AG10803 (cell line): ENCODE data around the gene CLCN6.

ENCODE experiments used
- DNase-seq: peaks from one replicate; pipeline ENCODE4 v3.0.0; 2010; ENCODE audit warnings: low read depth
- H3K4me3 ChIP-seq: 2 replicates; pipeline ENCODE4 v1.5.1; 2011; ENCODE audit warnings: mild to moderate bottlenecking, low read length, control low read depth
- CTCF ChIP-seq: conservative IDR thresholded peaks from 2 replicates; pipeline ENCODE4 v1.5.1; 2011; ENCODE audit warnings: mild to moderate bottlenecking, low read length, control low read depth, inconsistent platforms

CLCN6 gene

GRCh38 chr1:11780380-11781147 lies 25.4 kb upstream of the CLCN6 start:
- H3K4me3 ChIP-seq, result no peak overlapping the region
- no peak for TF ChIP-seq CTCF
- no peak for DNase-seq

GRCh38 chr1:11781297-11781696 lies 24.7 kb upstream of the CLCN6 start:
- no peak for DNase-seq
- no peak for TF ChIP-seq CTCF

GRCh38 chr1:11782127-11782708 lies 23.8 kb upstream of the CLCN6 start:
- DNase-seq, result no peak
- TF ChIP-seq CTCF, result no peak
- no peak overlapping the region for H3K4me3 ChIP-seq

More at GRCh38 chr1:11781297-11781696, 24.7 kb upstream of the CLCN6 start:
- H3K4me3 ChIP-seq, result no peak overlapping the region

GRCh38 chr1:11783556-11783955 lies 22.4 kb upstream of the CLCN6 start:
- no peak for DNase-seq
- H3K4me3 ChIP-seq, result no peak overlapping the region
- TF ChIP-seq CTCF, result no peak

- TF ChIP-seq CTCF, result no peak
- DNase-seq, result no peak
- no peak overlapping the region for H3K4me3 ChIP-seq
These were observed 21.6 kb upstream of the CLCN6 start for GRCh38 chr1:11784256-11784992.

- peak overlapping the region; percentile 28; the same call in 1 of the 2 replicates for H3K4me3 ChIP-seq
- no peak for DNase-seq
- TF ChIP-seq CTCF, result peak; percentile 66
These were observed 20.8 kb upstream of the CLCN6 start for GRCh38 chr1:11784993-11785769.
